HG03103 (cell line): ENCODE results near the gene SPATA31E1.
"Not testable (repeated sequence)": the region's sequence is repeated elsewhere in the genome, so short reads cannot be mapped to it uniquely, and the experiment has no call there.

ENCODE experiments used
- ATAC-seq: cut with Tn5 transposase; IDR thresholded peaks from one replicate; pipeline ENCODE4 v1.9.1; 2021; ENCODE audit warnings: low read depth; ENCODE audit not compliant: unreplicated experiment

Gene SPATA31E1

GRCh38 chr9:87884578-87885459, 2.1 kb downstream of the SPATA31E1 start:
- ATAC-seq: no peak

GRCh38 chr9:87885484-87886189, 3.0 kb downstream of the SPATA31E1 start:
- no peak for ATAC-seq

GRCh38 chr9:87886210-87886932, 3.7 kb downstream of the SPATA31E1 start:
- ATAC-seq: no peak

- ATAC-seq: no peak
Observed at GRCh38 chr9:87886933-87887505, 4.3 kb downstream of the SPATA31E1 start.

- ATAC-seq: no peak
Observed at GRCh38 chr9:87887661-87888480, 5.2 kb downstream of the SPATA31E1 start.

GRCh38 chr9:87888501-87888900, 5.8 kb downstream of the SPATA31E1 start:
- ATAC-seq: no peak

GRCh38 chr9:87889065-87889881, 6.6 kb downstream of the SPATA31E1 start:
- no peak for ATAC-seq

GRCh38 chr9:87889882-87890252, 7.2 kb downstream of the SPATA31E1 start:
- no peak for ATAC-seq

- ATAC-seq: no peak
Observed at GRCh38 chr9:87890837-87891236, 8.2 kb downstream of the SPATA31E1 start.

GRCh38 chr9:87891754-87892153, 9.1 kb downstream of the SPATA31E1 start:
- ATAC-seq: no peak

GRCh38 chr9:87892956-87893355, 10.3 kb downstream of the SPATA31E1 start:
- no peak for ATAC-seq

GRCh38 chr9:87894998-87895625, 12.4 kb downstream of the SPATA31E1 start:
- no peak for ATAC-seq

- ATAC-seq: no peak
Observed at GRCh38 chr9:87896891-87897290, 14.2 kb downstream of the SPATA31E1 start.

GRCh38 chr9:87898151-87898550, 15.5 kb downstream of the SPATA31E1 start:
- ATAC-seq: no peak

GRCh38 chr9:87902371-87902770, 19.7 kb downstream of the SPATA31E1 start:
- ATAC-seq: not testable (repeated sequence)

GRCh38 chr9:87909310-87910041, 26.8 kb downstream of the SPATA31E1 start:
- no peak for ATAC-seq

GRCh38 chr9:87910821-87911220, 28.1 kb downstream of the SPATA31E1 start:
- ATAC-seq: no peak

GRCh38 chr9:87917662-87918061, 35.0 kb downstream of the SPATA31E1 start, which contains the start of gene SPATA31C1:
Gene SPATA31C1 (plus strand): TSS chr9:87917962.
- not testable (repeated sequence) for ATAC-seq
